HCT116 (cell line): ENCODE data around the gene ALG1. TPM values are rescaled to one million over a fixed set of nuclear protein-coding genes. Genes with fewer than 3 reads are reported as not detected.

Experiments
- ATAC-seq: fragments of 200-7000 bp; cut with Tn5 transposase; 2 replicates; pipeline ENCODE4 v1.9.1; 2020; ENCODE audit warnings: mild to moderate bottlenecking, moderate library complexity
- BruUV-seq: library from RNA; stranded (reverse); fragments of 400-500 nt; replicated peaks from 2 replicates; lab custom pipeline; 2021; lab: Mats Ljungman, UMichigan
- CTCF ChIA-PET: fragments of 300-600 bp; sonication (Branson Sonifier 250); formaldehyde crosslinking; loops from one replicate; lab custom pipeline; 2021; ENCODE audit warnings: antibody characterized with exemption; lab: Charles Lee
- POLR2A ChIA-PET: fragments of 300-600, 350-600 bp; sonication (Branson Sonifier 250); formaldehyde crosslinking; loops from one replicate; lab custom pipeline; 2021; ENCODE audit warnings: antibody characterized with exemption; lab: Charles Lee
- RAD21 ChIA-PET, 2 experiments: fragments of 300-600 bp; sonication (Branson Sonifier 250); formaldehyde crosslinking; loops; one replicate each; lab custom pipeline; 2023; ENCODE audit warnings: low total read pairs in 2 of 2; ENCODE audit not compliant: uncharacterized antibody in 2 of 2, unreplicated experiment in 2 of 2, low non-redundant PET in 1 of 2; lab: Charles Lee
- DNase-seq: peaks from one replicate; pipeline ENCODE4 v3.0.0-alpha.2; 2010; ENCODE audit warnings: low read depth, low spot score
- H2AFZ ChIP-seq: fragments of 200-600 bp; shearing (Covaris generic), sonication (generic); 2 replicates; pipeline ENCODE4 v1.6.1; 2017; ENCODE audit warnings: low read depth, mixed run types, mixed read lengths, antibody characterized with exemption, low read length; ENCODE audit not compliant: poor library complexity, severe bottlenecking
- H3K27ac ChIP-seq: 2 replicates; pipeline ENCODE4 v1.5.1; 2012; ENCODE audit warnings: low read depth, low read length
- H3K27me3 ChIP-seq: fragments of 200-600 bp; sonication (generic); 2 replicates; pipeline ENCODE4 v1.6.1; 2016; ENCODE audit warnings: mixed run types, low read length, mixed read lengths; ENCODE audit not compliant: insufficient read depth
- H3K36me3 ChIP-seq, 2 experiments: fragments of 200-500 bp in 1 of 2; fragments of 200-600 bp in 1 of 2; sonication (Bioruptor generic) in 1 of 2; sonication (generic) in 1 of 2; 2 replicates each; pipeline versions ENCODE4 v1.5.1 to v1.6.1; 2014 to 2016; ENCODE audit warnings: low read length in 2 of 2, inconsistent platforms in 1 of 2, mixed read lengths in 1 of 2, mixed run types in 1 of 2; ENCODE audit not compliant: insufficient read depth in 2 of 2, control insufficient read depth in 1 of 2
- H3K4me1 ChIP-seq, 2 experiments: fragments of 200-600 bp in 1 of 2; sonication (generic) in 1 of 2; 2 replicates each; pipeline versions ENCODE4 v1.5.1 to v1.6.1; 2012 to 2017; ENCODE audit warnings: low read length in 2 of 2, inconsistent platforms in 1 of 2, mild to moderate bottlenecking in 1 of 2, mixed read lengths in 1 of 2, mixed run types in 1 of 2, moderate library complexity in 1 of 2; ENCODE audit not compliant: insufficient read depth in 2 of 2, control insufficient read depth in 1 of 2
- H3K4me2 ChIP-seq: fragments of 200-600 bp; sonication (generic); 2 replicates; pipeline ENCODE4 v1.6.1; 2017; ENCODE audit warnings: mixed run types, low read length, mixed read lengths
- H3K4me3 ChIP-seq, 2 experiments: fragments of 200-600 bp in 1 of 2; sonication (generic) in 1 of 2; replicated peaks in 1 of 2; 2 replicates each; pipeline ENCODE4 v1.5.1; 2011 to 2016; ENCODE audit warnings: low read length in 2 of 2, control low read depth in 1 of 2, low read depth in 1 of 2, mild to moderate bottlenecking in 1 of 2, mixed read lengths in 1 of 2, mixed run types in 1 of 2
- H3K79me2 ChIP-seq: fragments of 200-600 bp; sonication (generic); 2 replicates; pipeline ENCODE4 v1.6.1; 2017; ENCODE audit warnings: mild to moderate bottlenecking, mixed run types, low read length, moderate library complexity, mixed read lengths; ENCODE audit not compliant: insufficient read depth
- H3K9ac ChIP-seq: fragments of 200-600 bp; sonication (generic); 2 replicates; pipeline ENCODE4 v1.6.1; 2016; ENCODE audit warnings: low read length, mixed read lengths
- H3K9me2 ChIP-seq: fragments of 200-600 bp; sonication (generic), shearing (Covaris generic); 2 replicates; pipeline ENCODE4 v1.6.1; 2017; ENCODE audit warnings: mixed run types, mild to moderate bottlenecking, moderate library complexity; ENCODE audit not compliant: insufficient read depth
- H3K9me3 ChIP-seq, 2 experiments: fragments of 200-500 bp in 1 of 2; fragments of 200-600 bp in 1 of 2; sonication (Bioruptor generic) in 1 of 2; sonication (generic) in 1 of 2; 2 replicates each; pipeline ENCODE4 v1.6.1; 2014 to 2017; ENCODE audit warnings: low read length in 2 of 2, mixed read lengths in 2 of 2, inconsistent platforms in 1 of 2, low read depth in 1 of 2, mild to moderate bottlenecking in 1 of 2, mixed run types in 1 of 2, moderate library complexity in 1 of 2; ENCODE audit not compliant: control insufficient read depth in 1 of 2, insufficient read depth in 1 of 2
- H4K20me1 ChIP-seq: fragments of 200-600 bp; sonication (generic), shearing (Covaris generic); 2 replicates; pipeline ENCODE4 v1.6.1; 2017; ENCODE audit warnings: mixed run types, mild to moderate bottlenecking, moderate library complexity; ENCODE audit not compliant: insufficient read depth
- ATF3 ChIP-seq: IDR thresholded peaks from 2 replicates; pipeline ENCODE4 v1.6.1; 2012
- CBX3 ChIP-seq: IDR thresholded peaks from 2 replicates; pipeline ENCODE4 v1.6.1; 2012; ENCODE audit warnings: low read depth
- EZH2phosphoT487 ChIP-seq: fragments of 200-600 bp; IDR thresholded peaks from 2 replicates; pipeline ENCODE4 v1.6.1; 2018; ENCODE audit warnings: antibody characterized with exemption, borderline replicate concordance
- JUND ChIP-seq: IDR thresholded peaks from 2 replicates; pipeline ENCODE4 v1.6.1; 2012
- POLR2AphosphoS5 ChIP-seq: IDR thresholded peaks from 2 replicates; pipeline ENCODE4 v1.6.1; 2011; ENCODE audit warnings: mild to moderate bottlenecking, low read depth, low read length, moderate library complexity
- SP1 ChIP-seq: IDR thresholded peaks from 2 replicates; pipeline ENCODE4 v1.6.1; 2012; ENCODE audit warnings: low read depth
- SRF ChIP-seq: IDR thresholded peaks from 2 replicates; pipeline ENCODE4 v1.6.1; 2012; ENCODE audit warnings: low read depth
- TCF7L2 ChIP-seq: IDR thresholded peaks from 2 replicates; pipeline ENCODE4 v1.7.0; 2011; ENCODE audit warnings: borderline replicate concordance, inconsistent platforms; ENCODE audit not compliant: insufficient read depth, insufficient read length; ENCODE audit errors: extremely low read depth
- YY1 ChIP-seq: IDR thresholded peaks from 2 replicates; pipeline ENCODE4 v1.6.1; 2011; ENCODE audit warnings: low read length, low read depth, moderate library complexity, mild to moderate bottlenecking; ENCODE audit not compliant: insufficient replicate concordance; ENCODE audit errors: extremely low read depth
- ZFX ChIP-seq: fragments of 450-650 bp; IDR thresholded peaks from 2 replicates; pipeline ENCODE4 v1.6.1; 2017
- ZNF274 ChIP-seq: fragments of 200-500 bp; sonication (Bioruptor generic); IDR thresholded peaks from 2 replicates; pipeline ENCODE4 v1.6.1; 2014; ENCODE audit warnings: mild to moderate bottlenecking, low read depth, low read length, inconsistent platforms
- intact Hi-C: fragments of 100-400 bp; cut with micrococcal nuclease; formaldehyde crosslinking; loops from 2 replicates; pipeline ENCODE4 v1.10.0; 2022
- total RNA-seq: library from RNA; stranded (reverse); gene quantifications from one replicate; pipeline ENCODE4 v1.2.1, GENCODE V29; 2021; ENCODE audit not compliant: unreplicated experiment

ALG1 gene
- total RNA-seq, 1 experiment from 2014 or later = 27.1 TPM

- 0 out of 2 replicates have a peak, but pooled peaks cover 6% of the 10 kb centered on the region for H3K79me2 ChIP-seq
- no peak overlapping the region for H3K9ac ChIP-seq
- H3K27ac ChIP-seq = no peak overlapping the region
- ChIA-PET POLR2A (interaction anchor here (0.6 kb wide), 1 partner anchor 354 kb away, joined by 3 read pairs; no protein-coding TSS in a partner anchor), RAD21 (no interaction called here), CTCF (no interaction called here)
- DNase-seq (no peak), ATAC-seq (no peak)
- no peaks in the 10 kb centered on the region for H3K27me3 ChIP-seq
- no peaks in the 10 kb centered on the region for H3K9me3 ChIP-seq
- H3K36me3 ChIP-seq = no peaks in the 10 kb centered on the region; a peak in 1 of 4 replicates
- no peak overlapping the region for H3K4me3 ChIP-seq
- BruUV-seq = no TSS peak
- H3K4me2 ChIP-seq = no peak overlapping the region
- no peak overlapping the region for H2AFZ ChIP-seq
- no peak for TF ChIP-seq JUND
- TF ChIP-seq ZNF274 = no peak
- TF ChIP-seq SRF = no peak
- no peak for TF ChIP-seq ATF3
- no peak for TF ChIP-seq EZH2phosphoT487
- no peak for TF ChIP-seq CBX3
- no peak for TF ChIP-seq TCF7L2
- TF ChIP-seq POLR2AphosphoS5 = no peak
- TF ChIP-seq ZFX = no peak
- no peak for TF ChIP-seq SP1
- no peak for TF ChIP-seq YY1
- no peaks in the 10 kb centered on the region for H3K9me2 ChIP-seq
- H4K20me1 ChIP-seq = no peaks in the 10 kb centered on the region
- intact Hi-C loops = loop anchor here (10.0 kb wide), 1 partner anchor 314 kb away; no protein-coding TSS in a partner anchor
- H3K4me1 ChIP-seq = peaks cover 6 to 15% of the 10 kb centered on the region in 2 experiments; a peak in 3 of 4 replicates
Observed at GRCh38 chr16:5028950-5029475, 42.6 kb upstream of the ALG1 start.
